PC-3 (cell line): ENCODE measurements around the gene AKNA. TPM values are rescaled to one million over a fixed set of nuclear protein-coding genes. Genes with fewer than 3 reads are reported as not detected.

Experiments
- ATAC-seq: fragments of 200-7000 bp; cut with Tn5 transposase; 2 replicates; pipeline ENCODE4 v1.9.1; 2020; ENCODE audit warnings: mild to moderate bottlenecking, moderate library complexity
- BruUV-seq: library from RNA; stranded (reverse); fragments of 400-500 nt; replicated peaks from 2 replicates; lab custom pipeline; 2021; lab: Mats Ljungman, UMichigan
- CTCF ChIA-PET: fragments of 300-600 bp; sonication (Branson Sonifier 250); formaldehyde crosslinking; loops from one replicate; lab custom pipeline; 2022; ENCODE audit warnings: antibody characterized with exemption; lab: Charles Lee
- POLR2A ChIA-PET: fragments of 300-600 bp; sonication (Branson Sonifier 250); formaldehyde crosslinking; loops from one replicate; lab custom pipeline; 2022; ENCODE audit warnings: antibody characterized with exemption; ENCODE audit not compliant: unreplicated experiment; lab: Charles Lee
- DNase-seq: peaks from one replicate; pipeline ENCODE4 v3.0.0-alpha.2; 2015
- H2AFZ ChIP-seq: fragments of 300-600 bp; sonication (generic); 2 replicates; pipeline ENCODE4 v1.6.0; 2016; ENCODE audit warnings: antibody characterized with exemption, low read length
- H3F3A ChIP-seq: fragments of 300-600 bp; sonication (generic); one replicate; pipeline ENCODE4 v1.6.0; 2017; ENCODE audit warnings: antibody characterized with exemption, low read length, control low read depth, mild to moderate bottlenecking; ENCODE audit not compliant: unreplicated experiment
- H3K27ac ChIP-seq: fragments of 300-600 bp; sonication (generic); 2 replicates; pipeline ENCODE4 v1.5.1; 2016; ENCODE audit warnings: mild to moderate bottlenecking, low read length
- H3K27me3 ChIP-seq: fragments of 300-600 bp; sonication (generic); 2 replicates; pipeline ENCODE4 v1.6.1; 2016; ENCODE audit warnings: low read length, mixed read lengths
- H3K36me3 ChIP-seq: fragments of 300-600 bp; sonication (generic); 2 replicates; pipeline ENCODE4 v1.6.1; 2016; ENCODE audit warnings: low read depth, mixed run types, low read length, mixed read lengths
- H3K4me1 ChIP-seq: fragments of 300-600 bp; sonication (generic); 2 replicates; pipeline ENCODE4 v1.5.1; 2016; ENCODE audit warnings: low read length; ENCODE audit not compliant: insufficient read depth
- H3K4me2 ChIP-seq: fragments of 300-600 bp; sonication (generic); 2 replicates; pipeline ENCODE4 v1.6.0; 2016; ENCODE audit warnings: low read length
- H3K4me3 ChIP-seq: fragments of 300-600 bp; sonication (generic); 2 replicates; pipeline ENCODE4 v1.5.1; 2016; ENCODE audit warnings: mild to moderate bottlenecking, low read length, mixed read lengths
- H3K79me2 ChIP-seq: fragments of 300-600 bp; sonication (generic); 2 replicates; pipeline ENCODE4 v1.6.1; 2017; ENCODE audit warnings: low read length, mixed read lengths
- H3K9ac ChIP-seq: fragments of 300-600 bp; sonication (generic); 2 replicates; pipeline ENCODE4 v1.6.0; 2016; ENCODE audit warnings: mild to moderate bottlenecking, low read length
- H3K9me2 ChIP-seq: fragments of 300-600 bp; sonication (generic); replicated peaks from 2 replicates; pipeline ENCODE4 v1.6.1; 2016; ENCODE audit warnings: mixed run types, low read length, mixed read lengths
- H3K9me3 ChIP-seq: fragments of 300-600 bp; sonication (generic); 2 replicates; pipeline ENCODE4 v1.6.1; 2016; ENCODE audit warnings: low read length, mixed read lengths
- H4K20me1 ChIP-seq: fragments of 300-600 bp; sonication (generic); 2 replicates; pipeline ENCODE4 v1.6.1; 2016; ENCODE audit warnings: low read length, mixed read lengths
- EZH2 ChIP-seq: fragments of 300-600 bp; sonication (generic); IDR thresholded peaks from one replicate; pipeline ENCODE4 v1.6.1; 2017; ENCODE audit warnings: antibody characterized with exemption, mild to moderate bottlenecking, low read length; ENCODE audit not compliant: unreplicated experiment
- EZH2phosphoT487 ChIP-seq: fragments of 300-600 bp; sonication (generic); IDR thresholded peaks from 2 replicates; pipeline ENCODE4 v1.6.1; 2018; ENCODE audit warnings: mild to moderate bottlenecking, antibody characterized with exemption, low read length, borderline replicate concordance
- intact Hi-C: fragments of 100-400 bp; cut with micrococcal nuclease; formaldehyde crosslinking; loops from 2 replicates; pipeline ENCODE4 v1.9.0; 2023
- total RNA-seq: library from RNA; depleted of rRNA; stranded (reverse); fragments of >200 nt; gene quantifications from 2 replicates; pipeline ENCODE4 v1.2.3, GENCODE V29; 2014
- TF ChIP-seq, protein P1 (sequence below): fragments of 300-600 bp; sonication (generic); conservative IDR thresholded peaks from 2 replicates; pipeline ENCODE4 v1.5.1; 2017; ENCODE audit warnings: antibody characterized with exemption, low read depth, mild to moderate bottlenecking, low read length

AKNA gene
- total RNA-seq, 1 experiment from 2014 or later, result 9.1 TPM

DNA sequence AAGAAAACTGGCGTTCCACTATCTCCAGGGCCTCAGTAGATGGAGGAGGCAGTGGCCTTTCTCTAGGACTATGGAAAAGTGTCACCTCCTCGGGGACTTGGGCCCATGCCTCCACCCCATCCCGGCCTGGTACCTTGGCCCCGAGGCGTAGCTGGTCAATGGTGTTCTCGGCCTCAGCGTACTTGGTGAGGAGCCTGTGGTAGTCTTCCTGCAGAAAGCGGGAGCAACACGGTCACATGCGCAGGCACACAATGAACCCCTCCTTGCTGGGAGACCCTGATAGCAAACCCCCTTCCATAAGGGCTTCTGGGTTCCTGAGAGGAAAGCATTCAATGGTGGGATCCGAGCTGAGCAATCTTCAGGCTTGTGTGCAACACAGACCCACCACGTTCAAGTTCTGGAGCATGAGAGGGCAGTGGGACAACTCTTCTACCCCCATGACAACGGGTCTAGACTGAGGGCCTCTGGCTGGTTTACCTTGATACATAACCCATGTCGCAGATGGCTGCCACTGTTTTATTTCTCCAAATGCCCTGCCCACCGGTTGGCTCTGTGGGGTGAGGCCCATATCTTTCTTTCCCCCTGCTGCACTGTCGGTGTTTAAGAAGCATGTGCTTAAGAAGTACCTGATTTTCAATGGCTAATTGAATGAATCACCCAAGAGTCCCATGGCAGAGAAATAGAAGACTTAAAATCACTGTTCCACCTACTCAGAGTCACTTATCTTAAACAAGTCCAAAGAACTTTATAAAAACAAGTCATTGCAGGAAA lies 13.6 kb downstream of the AKNA start:
- H3K9ac ChIP-seq, result no peak overlapping the region
- intact Hi-C loops, result no loop called here
- no peak overlapping the region for H3K27ac ChIP-seq
- H3K9me2 ChIP-seq, result no peaks in the 10 kb centered on the region
- POLR2A ChIA-PET, result no interaction called here
- no peak overlapping the region for H3K4me2 ChIP-seq
- no peaks in the 10 kb centered on the region for H3K79me2 ChIP-seq
- no peak overlapping the region for H2AFZ ChIP-seq
- peaks cover 25% of the 10 kb centered on the region for H3K4me1 ChIP-seq
- no peak for DNase-seq
- CTCF ChIA-PET, result interaction anchor here (0.6 kb wide), 1 partner anchor 29 kb away, joined by 3 read pairs; no protein-coding TSS in a partner anchor
- no peaks in the 10 kb centered on the region for H3K9me3 ChIP-seq
- H3K36me3 ChIP-seq, result no peaks in the 10 kb centered on the region; the same call in 1 of the 2 replicates
- H3F3A ChIP-seq, result no peaks in the 10 kb centered on the region
- TF ChIP-seq EZH2phosphoT487 (no peak), EZH2 (no peak)
- TF ChIP-seq, protein P1, sequence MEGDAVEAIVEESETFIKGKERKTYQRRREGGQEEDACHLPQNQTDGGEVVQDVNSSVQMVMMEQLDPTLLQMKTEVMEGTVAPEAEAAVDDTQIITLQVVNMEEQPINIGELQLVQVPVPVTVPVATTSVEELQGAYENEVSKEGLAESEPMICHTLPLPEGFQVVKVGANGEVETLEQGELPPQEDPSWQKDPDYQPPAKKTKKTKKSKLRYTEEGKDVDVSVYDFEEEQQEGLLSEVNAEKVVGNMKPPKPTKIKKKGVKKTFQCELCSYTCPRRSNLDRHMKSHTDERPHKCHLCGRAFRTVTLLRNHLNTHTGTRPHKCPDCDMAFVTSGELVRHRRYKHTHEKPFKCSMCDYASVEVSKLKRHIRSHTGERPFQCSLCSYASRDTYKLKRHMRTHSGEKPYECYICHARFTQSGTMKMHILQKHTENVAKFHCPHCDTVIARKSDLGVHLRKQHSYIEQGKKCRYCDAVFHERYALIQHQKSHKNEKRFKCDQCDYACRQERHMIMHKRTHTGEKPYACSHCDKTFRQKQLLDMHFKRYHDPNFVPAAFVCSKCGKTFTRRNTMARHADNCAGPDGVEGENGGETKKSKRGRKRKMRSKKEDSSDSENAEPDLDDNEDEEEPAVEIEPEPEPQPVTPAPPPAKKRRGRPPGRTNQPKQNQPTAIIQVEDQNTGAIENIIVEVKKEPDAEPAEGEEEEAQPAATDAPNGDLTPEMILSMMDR, result no peak
- ATAC-seq, result no peak
- BruUV-seq, result no TSS peak
- no peaks in the 10 kb centered on the region for H3K27me3 ChIP-seq
- no peaks in the 10 kb centered on the region for H4K20me1 ChIP-seq
- no peak overlapping the region for H3K4me3 ChIP-seq

DNA sequence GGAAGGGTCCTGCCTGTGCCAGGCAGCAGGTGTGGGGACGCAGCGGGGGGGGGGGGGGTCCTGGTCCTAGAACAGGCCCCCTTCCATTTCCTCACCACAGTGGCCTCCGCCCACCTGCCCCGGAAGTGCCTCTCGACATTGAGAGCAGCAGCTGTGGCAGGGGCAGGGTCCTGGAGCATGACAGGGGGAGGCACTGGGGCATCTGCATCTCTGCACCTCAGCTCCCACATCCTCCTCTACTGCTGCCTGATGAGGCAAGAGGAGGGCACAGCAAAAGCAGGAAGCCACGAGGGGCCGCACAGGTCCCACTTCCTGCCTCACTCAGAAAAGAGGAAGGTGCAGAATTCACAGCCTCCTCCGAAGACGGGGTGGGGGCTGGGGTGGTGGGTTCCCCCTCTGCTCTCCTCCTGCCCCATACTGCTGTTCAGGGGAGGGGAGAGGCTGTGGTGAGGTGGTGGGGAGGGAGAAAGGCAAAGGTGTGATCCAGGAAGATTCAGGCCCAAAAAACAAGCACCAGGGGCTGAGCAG lies 14.8 kb downstream of the AKNA start:
- H3K4me3 ChIP-seq, result no peak overlapping the region
- H4K20me1 ChIP-seq, result no peaks in the 10 kb centered on the region
- no peak for ATAC-seq
- H3K9me2 ChIP-seq, result no peaks in the 10 kb centered on the region
- no TSS peak for BruUV-seq
- TF ChIP-seq EZH2phosphoT487 (no peak), EZH2 (no peak)
- TF ChIP-seq, protein P1, result no peak
- no peak for DNase-seq
- CTCF ChIA-PET, result no interaction called here
- H3K9ac ChIP-seq, result no peak overlapping the region
- no peaks in the 10 kb centered on the region for H3K27me3 ChIP-seq
- no peaks in the 10 kb centered on the region for H3K9me3 ChIP-seq
- peaks cover 25% of the 10 kb centered on the region for H3K4me1 ChIP-seq
- H3F3A ChIP-seq, result no peaks in the 10 kb centered on the region
- intact Hi-C loops, result no loop called here
- POLR2A ChIA-PET, result no interaction called here
- H3K79me2 ChIP-seq, result no peaks in the 10 kb centered on the region
- peak overlapping the region; percentile 92 for H3K27ac ChIP-seq
- no peaks in the 10 kb centered on the region; the same call in 1 of the 2 replicates for H3K36me3 ChIP-seq
- H3K4me2 ChIP-seq, result peak overlapping the region; percentile 75
- no peak overlapping the region for H2AFZ ChIP-seq
